ENCODE data around the gene THAP8. TPM values are rescaled to one million over a fixed set of nuclear protein-coding genes. Genes with fewer than 3 reads are reported as not detected.

THAP8 gene
- 3.3 and 4.5 TPM in 2 replicates for total RNA-seq

GRCh38 chr19:36054119-36054732 lies at the start of gene THAP8:
TSS of gene THAP8 (minus strand) at chr19:36054285. CDS start at chr19:36054217, 68 bp downstream.

GRCh38 chr19:36054733-36055686 lies 925 bp upstream of the THAP8 start, which contains the start of gene WDR62:
TSS of gene WDR62 (plus strand) at chr19:36054897. CDS start at chr19:36054972, 75 bp downstream.

GRCh38 chr19:36032251-36033104 lies 21.6 kb downstream of the THAP8 start, which contains the start of gene CLIP3:
TSS of gene CLIP3 (minus strand) at chr19:36032873. CDS start at chr19:36032357, 516 bp downstream.

GRCh38 chr19:36014012-36014924 lies 39.8 kb downstream of the THAP8 start, which contains the start of gene ALKBH6:
TSS of gene ALKBH6 (minus strand) at chr19:36014213. CDS start at chr19:36013397, 816 bp downstream.

GRCh38 chr19:36008336-36008978 lies 45.6 kb downstream of the THAP8 start, which contains the start of gene SYNE4:
TSS of gene SYNE4 (minus strand) at chr19:36008813. CDS start at chr19:36008681, 132 bp downstream.

GRCh38 chr19:35995048-35995993 lies 58.8 kb downstream of the THAP8 start, which contains the start of gene SDHAF1:
TSS of gene SDHAF1 (plus strand) at chr19:35995188. CDS start at chr19:35995275, 87 bp downstream.

Other genes with a start within 250 kb of the THAP8 start
- not detected in 2 replicates for gene PRODH2, start 241.4 kb downstream of the THAP8 start, total RNA-seq
- not detected in 2 replicates for gene NPHS1, start 201.8 kb downstream of the THAP8 start, total RNA-seq
- 0.28 TPM in 1 of 2 replicates, not detected in the other for gene KIRREL2, start 197.4 kb downstream of the THAP8 start, total RNA-seq
- 12.7 and 14.8 TPM in 2 replicates for gene APLP1, start 185.7 kb downstream of the THAP8 start, total RNA-seq
- gene NFKBID, start 153.7 kb downstream of the THAP8 start, total RNA-seq, result 2.0 and 2.5 TPM in 2 replicates
- gene HCST, start 151.8 kb downstream of the THAP8 start, total RNA-seq, result 0.38 and 0.56 TPM in 2 replicates
- not detected in 2 replicates for gene TYROBP, start 146.0 kb downstream of the THAP8 start, total RNA-seq
- gene LRFN3, start 117.9 kb downstream of the THAP8 start, total RNA-seq, result 1.2 and 2.3 TPM in 2 replicates
- gene SDHAF1, start 59.1 kb downstream of the THAP8 start, total RNA-seq, result 12.1 and 12.5 TPM in 2 replicates
- 0.19 and 0.28 TPM in 2 replicates for gene SYNE4, start 45.5 kb downstream of the THAP8 start, total RNA-seq
- 18.3 and 20.5 TPM in 2 replicates for gene ALKBH6, start 40.1 kb downstream of the THAP8 start, total RNA-seq
- gene CLIP3, start 21.4 kb downstream of the THAP8 start, total RNA-seq, result 2.5 and 5.4 TPM in 2 replicates
- 0.85 and 8.4 TPM in 2 replicates for gene WDR62, start 612 bp upstream of the THAP8 start, total RNA-seq
- gene OVOL3, start 56.9 kb upstream of the THAP8 start, total RNA-seq, result not detected in 2 replicates
- gene POLR2I, start 60.6 kb upstream of the THAP8 start, total RNA-seq, result 41.7 and 65.2 TPM in 2 replicates
- 179 and 333 TPM in 2 replicates for gene TBCB, start 61.2 kb upstream of the THAP8 start, total RNA-seq
- gene CAPNS1, start 85.8 kb upstream of the THAP8 start, total RNA-seq, result 198 and 306 TPM in 2 replicates
- gene COX7A1, start 98.2 kb upstream of the THAP8 start, total RNA-seq, result 25.4 and 70.5 TPM in 2 replicates
- 6.1 and 9.3 TPM in 2 replicates for gene ZNF565, start 160.4 kb upstream of the THAP8 start, total RNA-seq
- 85.4 and 89.9 TPM in 2 replicates for gene ZNF146, start 160.8 kb upstream of the THAP8 start, total RNA-seq